Activated T-helper 1 cell treated with anti-CD3 and anti-CD28 coated beads, Interleukin-12 subunit alpha, Interleukin-12 subunit beta, Interleukin-2, Interleukin-4 antibody, amounts not matched to agents 30 ng/mL and 10 ng/mL and 1 ng/mL, durations not matched to agents 14 hours and 24 hours and 36 hours (primary cell): ENCODE measurements around the gene ZNF667. TPM values are rescaled to one million over a fixed set of nuclear protein-coding genes. Genes with fewer than 3 reads are reported as not detected.

Source experiments
- DNase-seq: peaks from one replicate; pipeline ENCODE4 v3.0.0; 2021; ENCODE audit warnings: low spot score
- H3K27ac Mint-ChIP-seq: one replicate; pipeline ENCODE4 v1.8.0; 2021; ENCODE audit warnings: mild to moderate bottlenecking, mixed read lengths
- H3K27me3 Mint-ChIP-seq: one replicate; pipeline ENCODE4 v1.8.0; 2022; ENCODE audit warnings: mild to moderate bottlenecking, moderate library complexity, mixed read lengths; ENCODE audit not compliant: insufficient read depth
- H3K36me3 Mint-ChIP-seq: one replicate; pipeline ENCODE4 v1.8.0; 2021; ENCODE audit warnings: low read depth, mixed read lengths
- H3K4me1 Mint-ChIP-seq: one replicate; pipeline ENCODE4 v1.8.0; 2021; ENCODE audit warnings: low read depth, mixed read lengths
- H3K4me3 Mint-ChIP-seq: one replicate; pipeline ENCODE4 v1.8.0; 2021; ENCODE audit warnings: mild to moderate bottlenecking, moderate library complexity, mixed read lengths
- H3K9me3 Mint-ChIP-seq: one replicate; pipeline ENCODE4 v1.8.0; 2021; ENCODE audit warnings: mixed read lengths
- intact Hi-C: fragments of 100-400 bp; cut with micrococcal nuclease; formaldehyde crosslinking; loops from one replicate; pipeline ENCODE4 v1.15.1; 2024
- total RNA-seq: library from RNA; stranded (reverse); gene quantifications from 2 replicates; pipeline ENCODE4 v1.2.3, GENCODE V29; 2022

The ZNF667 gene
- total RNA-seq = 0.05 and 0.07 TPM in 2 replicates

GRCh38 chr19:56476651-56477428 lies at the start of gene ZNF667:
Gene ZNF667 (minus strand): TSS chr19:56477345. CDS start chr19:56462370, 14,975 bp downstream.
- Mint-ChIP-seq H3K4me1 (no peaks in the 10 kb centered on the region), H3K27ac (peak within 1 kb of the TSS; percentile 63), H3K27me3 (no peaks in the 10 kb centered on the region), H3K9me3 (peaks cover 70% of the 10 kb centered on the region), H3K36me3 (peaks cover 6% of the 10 kb centered on the region), H3K4me3 (peak within 1 kb of the TSS; percentile 70)
- no peak for DNase-seq
- intact Hi-C loops = no loop called here

DNA sequence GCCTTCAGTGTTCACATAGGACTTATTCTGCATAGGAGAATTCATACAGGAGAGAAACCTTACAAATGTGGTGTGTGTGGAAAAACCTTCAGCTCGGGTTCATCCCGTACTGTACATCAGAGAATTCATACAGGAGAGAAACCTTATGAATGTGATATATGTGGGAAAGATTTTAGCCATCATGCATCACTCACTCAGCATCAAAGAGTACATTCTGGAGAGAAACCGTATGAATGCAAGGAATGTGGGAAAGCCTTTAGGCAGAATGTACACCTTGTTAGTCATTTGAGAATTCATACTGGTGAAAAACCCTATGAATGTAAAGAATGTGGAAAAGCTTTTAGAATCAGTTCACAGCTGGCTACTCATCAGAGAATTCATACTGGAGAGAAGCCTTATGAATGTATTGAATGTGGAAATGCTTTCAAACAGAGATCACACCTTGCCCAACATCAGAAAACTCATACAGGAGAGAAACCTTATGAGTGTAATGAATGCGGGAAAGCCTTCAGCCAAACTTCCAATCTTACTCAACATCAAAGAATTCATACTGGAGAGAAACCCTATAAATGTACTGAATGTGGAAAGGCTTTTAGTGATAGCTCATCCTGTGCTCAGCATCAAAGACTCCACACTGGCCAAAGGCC lies 48.2 kb upstream of the ZNF667 start:
- DNase-seq = no peak
- Mint-ChIP-seq H3K4me3 (no peak overlapping the region), H3K27me3 (no peaks in the 10 kb centered on the region), H3K9me3 (peaks cover 82% of the 10 kb centered on the region), H3K36me3 (peaks cover 1% of the 10 kb centered on the region), H3K4me1 (no peaks in the 10 kb centered on the region), H3K27ac (no peak overlapping the region)
- intact Hi-C loops = no loop called here

DNA sequence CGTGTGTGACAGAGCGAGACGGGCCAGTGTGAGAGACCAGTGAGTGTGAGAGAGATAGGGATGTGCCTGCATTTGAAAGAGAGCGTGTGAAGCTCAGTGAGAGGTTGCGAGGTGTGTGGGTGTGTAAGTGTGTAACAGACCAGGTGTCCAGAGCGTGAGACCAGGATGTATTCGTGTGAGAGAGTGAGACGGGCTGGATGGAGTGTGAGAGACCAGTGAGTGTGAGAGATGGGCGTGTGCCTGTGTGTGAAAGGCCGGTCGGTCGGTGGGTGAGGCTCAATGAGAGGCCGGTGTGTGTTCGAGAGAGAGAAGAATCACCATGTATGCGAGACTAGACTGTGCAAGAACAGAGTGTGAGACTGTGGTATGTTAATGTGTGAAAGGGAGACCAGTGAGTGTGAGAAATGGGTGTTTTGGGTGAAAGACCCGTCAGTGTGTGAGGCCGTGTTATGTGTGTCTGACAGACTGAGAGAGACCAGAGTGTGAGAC lies 31.2 kb upstream of the ZNF667 start:
- Mint-ChIP-seq H3K9me3 (peaks cover 32% of the 10 kb centered on the region), H3K27me3 (no peaks in the 10 kb centered on the region), H3K4me3 (no peak overlapping the region), H3K36me3 (no peaks in the 10 kb centered on the region), H3K27ac (no peak overlapping the region), H3K4me1 (no peaks in the 10 kb centered on the region)
- intact Hi-C loops = no loop called here
- DNase-seq = no peak

- Mint-ChIP-seq H3K36me3 (no peaks in the 10 kb centered on the region), H3K27ac (no peak within 1 kb of the TSS), H3K27me3 (no peaks in the 10 kb centered on the region), H3K4me1 (no peaks in the 10 kb centered on the region), H3K9me3 (peaks cover 32% of the 10 kb centered on the region), H3K4me3 (peak within 1 kb of the TSS; percentile 37)
- DNase-seq = peak; percentile 44
- intact Hi-C loops = loop anchor here (1.0 kb wide), 1 partner anchor 31 kb away; the partner anchor contains the start of gene ZFP28
Measured at GRCh38 chr19:56507446-56508289, 30.5 kb upstream of the ZNF667 start, which contains the start of gene ZNF471. Gene ZNF471 (plus strand): TSS chr19:56507855. CDS start chr19:56511572, 3,717 bp downstream.

DNA sequence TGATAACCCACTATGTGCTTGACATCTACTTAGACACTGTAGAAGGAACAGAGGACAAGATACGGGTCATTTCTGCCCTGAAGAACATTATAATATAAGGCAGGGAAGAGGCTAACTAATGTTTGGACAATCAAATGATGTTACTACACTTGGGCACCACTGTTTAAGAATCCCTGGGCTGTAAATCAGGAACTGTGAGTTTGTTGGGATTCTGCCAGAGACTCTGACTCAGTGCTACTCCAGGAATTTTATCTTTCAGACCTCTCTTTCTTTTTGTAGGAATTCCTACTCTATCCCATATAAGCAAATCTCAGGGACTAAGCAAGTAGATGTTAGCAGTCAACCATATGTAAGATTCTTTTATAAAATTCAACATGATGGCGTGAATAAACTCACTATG lies 27.4 kb upstream of the ZNF667 start:
- H3K9me3 Mint-ChIP-seq = peaks cover 60% of the 10 kb centered on the region
- intact Hi-C loops = no loop called here
- H3K27ac Mint-ChIP-seq = no peak overlapping the region
- no peaks in the 10 kb centered on the region for H3K4me1 Mint-ChIP-seq
- no peaks in the 10 kb centered on the region for H3K27me3 Mint-ChIP-seq
- no peaks in the 10 kb centered on the region for H3K36me3 Mint-ChIP-seq
- DNase-seq = no peak
- H3K4me3 Mint-ChIP-seq = no peak overlapping the region

GRCh38 chr19:56491399-56491798 lies 14.3 kb upstream of the ZNF667 start:
- no peak for DNase-seq
- no peak overlapping the region for H3K27ac Mint-ChIP-seq
- no peak overlapping the region for H3K4me3 Mint-ChIP-seq
- peaks cover 75% of the 10 kb centered on the region for H3K9me3 Mint-ChIP-seq
- H3K36me3 Mint-ChIP-seq = no peaks in the 10 kb centered on the region
- H3K27me3 Mint-ChIP-seq = no peaks in the 10 kb centered on the region
- intact Hi-C loops = no loop called here
- no peaks in the 10 kb centered on the region for H3K4me1 Mint-ChIP-seq

DNA sequence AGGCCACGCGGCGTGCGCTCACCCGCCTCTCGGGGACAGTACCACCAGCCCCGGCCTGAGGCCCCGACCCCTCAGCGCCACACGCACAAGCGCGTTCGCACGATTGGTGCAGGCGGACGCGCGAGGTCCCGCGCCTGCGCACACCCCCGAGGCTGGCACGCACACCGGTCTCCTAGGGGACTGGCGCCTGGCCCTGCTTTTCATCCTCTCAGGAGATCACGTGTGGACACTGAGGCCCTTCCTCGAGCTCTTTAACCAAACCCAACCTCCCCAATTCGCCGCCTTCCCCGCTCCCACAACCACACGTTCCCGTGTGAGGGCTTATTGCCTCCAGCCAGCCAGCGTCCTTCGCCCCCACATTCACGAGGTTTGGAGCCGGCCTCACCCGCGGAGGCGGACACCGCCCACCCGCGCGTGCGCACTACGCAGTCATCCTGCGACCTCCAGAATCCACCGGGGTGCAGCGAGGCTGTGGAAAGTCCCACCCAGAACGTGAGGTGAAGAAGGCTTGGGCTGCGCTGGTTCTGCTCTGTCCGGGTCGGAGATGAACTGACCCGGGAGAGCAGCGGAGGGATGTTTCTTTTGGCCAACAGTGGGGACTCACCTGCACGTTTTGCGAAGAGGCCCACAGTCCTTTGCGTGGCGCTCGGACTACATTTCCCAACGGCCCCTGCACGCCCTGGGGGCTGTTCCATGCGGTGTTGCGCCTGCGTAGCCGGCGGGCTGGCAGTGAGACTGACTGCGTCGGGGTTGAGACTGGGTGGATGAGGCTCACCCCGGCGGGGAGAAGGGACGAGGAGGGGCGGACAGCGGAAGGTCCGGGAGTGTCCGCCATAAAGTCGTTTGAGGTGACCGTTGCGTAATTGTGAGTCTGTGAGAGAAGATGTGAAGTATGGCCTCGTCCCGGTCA lies 539 bp upstream of the ZNF667 start:
- Mint-ChIP-seq H3K36me3 (peaks cover 6% of the 10 kb centered on the region), H3K27ac (peak overlapping the region; percentile 63), H3K9me3 (peaks cover 69% of the 10 kb centered on the region), H3K27me3 (no peaks in the 10 kb centered on the region), H3K4me1 (no peaks in the 10 kb centered on the region), H3K4me3 (peak overlapping the region; percentile 70)
- peak; percentile 5 for DNase-seq
- intact Hi-C loops = no loop called here

DNA sequence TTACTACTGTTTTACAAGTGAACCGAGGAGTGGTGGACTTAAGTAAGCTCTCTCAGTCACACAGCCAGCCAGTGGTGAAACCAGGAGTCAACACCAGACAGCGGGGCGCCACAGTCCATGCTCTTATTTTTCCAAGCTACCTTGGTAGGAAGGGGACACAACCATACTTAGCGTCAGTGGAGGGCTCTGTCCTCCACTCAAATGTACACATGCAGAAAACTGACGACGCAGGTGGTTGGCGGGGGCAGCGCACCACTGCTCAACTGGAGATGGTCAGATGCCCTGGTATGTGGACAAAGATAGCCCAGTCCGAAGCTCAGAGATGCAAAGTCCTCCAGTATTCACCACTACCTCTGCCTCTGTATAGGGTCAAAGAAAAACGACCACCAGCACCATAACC lies 1.1 kb downstream of the ZNF667 start:
- DNase-seq = no peak
- peaks cover 72% of the 10 kb centered on the region for H3K9me3 Mint-ChIP-seq
- no peaks in the 10 kb centered on the region for H3K27me3 Mint-ChIP-seq
- intact Hi-C loops = no loop called here
- H3K27ac Mint-ChIP-seq = no peak overlapping the region
- peaks cover 6% of the 10 kb centered on the region for H3K36me3 Mint-ChIP-seq
- H3K4me3 Mint-ChIP-seq = no peak overlapping the region
- H3K4me1 Mint-ChIP-seq = no peaks in the 10 kb centered on the region

DNA sequence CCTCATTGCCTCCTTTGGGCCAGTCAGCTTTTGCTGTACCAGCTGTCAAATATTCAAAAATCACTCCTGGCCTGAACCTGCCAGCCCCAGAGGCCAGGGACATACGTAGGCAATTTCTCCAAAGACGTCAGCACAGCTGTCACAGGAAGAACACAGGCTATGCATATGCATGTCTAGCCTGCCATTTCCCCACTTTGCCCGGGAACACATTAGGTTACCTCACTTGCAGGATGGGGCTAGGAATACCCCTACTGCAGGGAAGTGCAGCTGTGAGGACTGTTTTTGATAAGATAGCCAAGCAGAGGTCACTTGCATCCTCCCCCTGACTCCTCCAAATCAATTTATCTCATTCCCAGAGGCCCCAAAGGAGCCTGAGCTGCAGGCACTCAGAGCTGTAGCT lies 2.8 kb downstream of the ZNF667 start:
- Mint-ChIP-seq H3K9me3 (peaks cover 78% of the 10 kb centered on the region), H3K27me3 (no peaks in the 10 kb centered on the region), H3K4me3 (no peak overlapping the region), H3K27ac (no peak overlapping the region), H3K36me3 (peaks cover 6% of the 10 kb centered on the region), H3K4me1 (no peaks in the 10 kb centered on the region)
- intact Hi-C loops = no loop called here
- DNase-seq = no peak

DNA sequence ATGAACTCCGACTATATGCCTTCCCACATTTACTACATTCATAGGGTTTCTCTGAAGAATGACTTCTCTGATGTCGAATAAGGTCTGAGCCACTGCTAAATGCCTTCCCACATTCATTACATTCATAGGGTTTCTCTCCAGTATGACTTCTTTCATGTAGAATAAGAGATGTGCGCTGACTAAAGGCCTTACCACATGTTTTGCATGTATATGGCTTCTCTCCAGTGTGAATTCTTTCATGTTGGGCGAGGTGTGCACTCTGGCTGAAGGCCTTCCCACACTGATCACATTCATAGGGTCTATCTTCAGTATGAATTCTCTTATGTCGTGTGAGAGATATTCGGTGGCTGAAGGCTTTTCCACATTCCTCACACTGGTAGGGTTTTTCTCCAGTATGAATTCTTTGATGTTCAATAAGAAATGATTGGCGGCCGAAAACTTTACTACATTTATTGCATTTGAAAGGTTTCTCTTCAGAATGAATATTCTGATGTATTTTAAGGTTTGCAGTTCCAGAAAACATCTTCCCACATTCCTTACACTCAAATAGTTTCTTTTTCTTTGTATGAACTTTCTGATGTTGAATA lies 35.8 kb downstream of the ZNF667 start:
- no peaks in the 10 kb centered on the region for H3K4me1 Mint-ChIP-seq
- H3K36me3 Mint-ChIP-seq = no peaks in the 10 kb centered on the region
- H3K27me3 Mint-ChIP-seq = no peaks in the 10 kb centered on the region
- peaks cover 71% of the 10 kb centered on the region for H3K9me3 Mint-ChIP-seq
- no peak for DNase-seq
- no peak overlapping the region for H3K27ac Mint-ChIP-seq
- no peak overlapping the region for H3K4me3 Mint-ChIP-seq
- intact Hi-C loops = no loop called here

DNA sequence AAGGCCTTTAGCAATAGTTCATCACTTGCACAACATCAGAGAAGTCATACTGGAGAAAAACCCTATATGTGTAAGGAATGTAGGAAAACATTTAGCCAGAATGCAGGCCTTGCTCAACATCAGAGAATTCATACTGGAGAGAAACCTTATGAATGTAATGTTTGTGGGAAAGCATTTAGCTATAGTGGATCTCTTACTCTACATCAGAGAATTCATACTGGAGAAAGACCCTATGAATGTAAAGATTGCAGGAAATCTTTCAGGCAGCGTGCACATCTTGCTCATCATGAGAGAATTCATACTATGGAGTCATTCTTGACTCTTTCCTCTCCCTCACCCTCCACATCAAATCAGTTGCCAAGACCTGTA lies 53.2 kb downstream of the ZNF667 start:
- intact Hi-C loops = no loop called here
- Mint-ChIP-seq H3K27me3 (no peaks in the 10 kb centered on the region), H3K36me3 (peaks cover 26% of the 10 kb centered on the region), H3K4me3 (no peak overlapping the region), H3K4me1 (no peaks in the 10 kb centered on the region), H3K9me3 (peaks cover 80% of the 10 kb centered on the region), H3K27ac (no peak overlapping the region)
- DNase-seq = no peak
